HEK293 (cell line): ENCODE measurements around the gene SYT6.

Source experiments
- CTCF ChIA-PET: fragments of 350-600 bp; formaldehyde crosslinking; extraction: SDS; loops from one replicate; lab custom pipeline; 2021; ENCODE audit warnings: antibody characterized with exemption; lab: Yijun Ruan, JAX
- POLR2A ChIA-PET: fragments of 300-600 bp; formaldehyde crosslinking; extraction: SDS; loops from one replicate; lab custom pipeline; 2020; ENCODE audit warnings: antibody characterized with exemption, inconsistent platforms; lab: Yijun Ruan, JAX
- H3K27ac ChIP-seq: fragments of 200-500 bp; sonication (Bioruptor generic); 2 replicates; pipeline ENCODE4 v1.5.1; 2014; ENCODE audit warnings: low read depth, low read length, control low read depth, inconsistent platforms; ENCODE audit errors: extremely low read depth
- H3K36me3 ChIP-seq, 2 experiments: fragments of 200-500 bp in 1 of 2; sonication (Bioruptor generic) in 1 of 2; 1 replicate in 1 of 2; 2 replicates in 1 of 2; pipeline ENCODE4 v1.5.1; 2014 to 2017; ENCODE audit warnings: inconsistent platforms in 2 of 2, low read length in 2 of 2; ENCODE audit not compliant: control insufficient read depth in 2 of 2, insufficient read depth in 1 of 2
- H3K4me1 ChIP-seq: fragments of 200-500 bp; sonication (Bioruptor generic); 2 replicates; pipeline ENCODE4 v1.5.1; 2014; ENCODE audit warnings: mild to moderate bottlenecking, low read length, inconsistent platforms; ENCODE audit not compliant: control insufficient read depth, insufficient read depth
- H3K4me3 ChIP-seq: 2 replicates; pipeline ENCODE4 v1.5.1; 2011; ENCODE audit warnings: low read depth, mild to moderate bottlenecking, control low read depth, low read length, moderate library complexity
- H3K9me3 ChIP-seq: fragments of 200-500 bp; sonication (Bioruptor generic); 2 replicates; pipeline ENCODE4 v1.5.1; 2014; ENCODE audit warnings: low read depth, low read length, inconsistent platforms; ENCODE audit not compliant: control insufficient read depth, insufficient read depth
- BCL11A ChIP-seq: fragments of 450-650 bp; formaldehyde crosslinking; IDR thresholded peaks from 2 replicates; pipeline ENCODE4 v1.5.1; 2016; ENCODE audit warnings: low read depth, missing biosample characterization, missing genetic modification characterization
- MYNN ChIP-seq: fragments of 450-650 bp; formaldehyde crosslinking; IDR thresholded peaks from 2 replicates; pipeline ENCODE4 v1.5.1; 2016; ENCODE audit warnings: missing biosample characterization, missing genetic modification characterization, borderline replicate concordance
- ZNF184 ChIP-seq: fragments of 450-650 bp; IDR thresholded peaks from 2 replicates; pipeline ENCODE4 v1.5.1; 2018; ENCODE audit warnings: missing biosample characterization, mild to moderate bottlenecking, missing genetic modification characterization
- ZNF202 ChIP-seq: fragments of 450-650 bp; formaldehyde crosslinking; IDR thresholded peaks from 2 replicates; pipeline ENCODE4 v1.5.1; 2016; ENCODE audit warnings: missing biosample characterization, missing genetic modification characterization, borderline replicate concordance
- ZNF24 ChIP-seq: fragments of 450-650 bp; formaldehyde crosslinking; IDR thresholded peaks from 2 replicates; pipeline ENCODE4 v1.5.1; 2016; ENCODE audit warnings: missing biosample characterization, missing genetic modification characterization
- ZNF274 ChIP-seq, 2 experiments: fragments of 200-500 bp in 1 of 2; fragments of 450-650 bp in 1 of 2; sonication (Bioruptor generic) in 1 of 2; formaldehyde crosslinking in 1 of 2; IDR thresholded peaks; 2 replicates each; pipeline versions ENCODE4 v1.5.1 to v1.6.1; 2014 to 2016; ENCODE audit warnings: borderline replicate concordance in 1 of 2, inconsistent platforms in 1 of 2, low read length in 1 of 2, missing biosample characterization in 1 of 2, missing genetic modification characterization in 1 of 2
- ZNF610 ChIP-seq: fragments of 450-650 bp; formaldehyde crosslinking; IDR thresholded peaks from 2 replicates; pipeline ENCODE4 v1.5.1; 2016; ENCODE audit warnings: missing biosample characterization, missing genetic modification characterization, borderline replicate concordance
- TF ChIP-seq, protein P1 (sequence below): fragments of 450-650 bp; formaldehyde crosslinking; IDR thresholded peaks from 2 replicates; pipeline ENCODE4 v1.5.1; 2016; ENCODE audit warnings: missing biosample characterization, missing genetic modification characterization, borderline replicate concordance
- TF ChIP-seq, protein P2 (sequence below): fragments of 450-650 bp; formaldehyde crosslinking; IDR thresholded peaks from 2 replicates; pipeline ENCODE4 v1.5.1; 2016; ENCODE audit warnings: missing biosample characterization, missing genetic modification characterization, borderline replicate concordance
- TF ChIP-seq, protein P3 (sequence below): fragments of 450-650 bp; formaldehyde crosslinking; IDR thresholded peaks from 2 replicates; pipeline ENCODE4 v1.5.1; 2016; ENCODE audit warnings: missing biosample characterization, missing genetic modification characterization

Gene SYT6

DNA sequence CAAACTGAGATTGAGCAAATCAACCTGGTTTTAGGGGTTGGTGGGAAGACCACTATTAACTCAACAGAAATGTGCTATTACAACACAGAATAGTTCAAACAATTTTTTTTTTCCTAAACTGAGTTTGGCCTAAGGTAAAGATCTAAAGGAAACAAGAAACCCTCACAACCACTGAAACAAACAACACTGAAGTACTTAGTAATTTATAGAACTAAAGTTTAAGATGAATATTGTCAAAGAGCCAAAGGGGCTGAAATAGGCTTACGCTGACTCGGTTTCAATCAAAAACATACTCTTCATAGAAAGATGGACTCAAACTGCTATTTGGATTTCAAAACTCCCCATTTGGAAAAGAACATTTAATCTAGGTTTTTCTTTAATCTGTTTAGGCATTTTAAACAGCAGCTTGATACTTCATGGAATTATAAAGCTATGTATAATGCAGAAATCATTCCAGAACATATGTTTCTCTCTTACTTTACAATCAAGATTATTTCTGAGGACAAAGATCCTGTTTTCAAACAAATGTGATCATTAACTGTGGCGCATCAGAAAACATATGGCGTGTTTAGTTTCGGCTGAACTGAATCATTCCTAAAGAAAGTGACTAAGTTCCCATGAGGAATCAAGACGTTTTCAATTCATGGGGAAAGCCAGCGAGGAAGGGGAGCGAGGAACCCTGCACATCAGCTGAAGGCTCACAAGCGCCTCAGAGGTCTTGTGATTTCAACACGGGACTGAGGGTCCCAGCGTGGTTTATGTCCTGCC lies 62.7 kb downstream of the SYT6 start (continued):
- TF ChIP-seq ZNF184 (tag by site-specific recombination) (no peak), MYNN (tag by site-specific recombination) (no peak), ZNF24 (tag by site-specific recombination) (no peak)
- TF ChIP-seq, protein P1, sequence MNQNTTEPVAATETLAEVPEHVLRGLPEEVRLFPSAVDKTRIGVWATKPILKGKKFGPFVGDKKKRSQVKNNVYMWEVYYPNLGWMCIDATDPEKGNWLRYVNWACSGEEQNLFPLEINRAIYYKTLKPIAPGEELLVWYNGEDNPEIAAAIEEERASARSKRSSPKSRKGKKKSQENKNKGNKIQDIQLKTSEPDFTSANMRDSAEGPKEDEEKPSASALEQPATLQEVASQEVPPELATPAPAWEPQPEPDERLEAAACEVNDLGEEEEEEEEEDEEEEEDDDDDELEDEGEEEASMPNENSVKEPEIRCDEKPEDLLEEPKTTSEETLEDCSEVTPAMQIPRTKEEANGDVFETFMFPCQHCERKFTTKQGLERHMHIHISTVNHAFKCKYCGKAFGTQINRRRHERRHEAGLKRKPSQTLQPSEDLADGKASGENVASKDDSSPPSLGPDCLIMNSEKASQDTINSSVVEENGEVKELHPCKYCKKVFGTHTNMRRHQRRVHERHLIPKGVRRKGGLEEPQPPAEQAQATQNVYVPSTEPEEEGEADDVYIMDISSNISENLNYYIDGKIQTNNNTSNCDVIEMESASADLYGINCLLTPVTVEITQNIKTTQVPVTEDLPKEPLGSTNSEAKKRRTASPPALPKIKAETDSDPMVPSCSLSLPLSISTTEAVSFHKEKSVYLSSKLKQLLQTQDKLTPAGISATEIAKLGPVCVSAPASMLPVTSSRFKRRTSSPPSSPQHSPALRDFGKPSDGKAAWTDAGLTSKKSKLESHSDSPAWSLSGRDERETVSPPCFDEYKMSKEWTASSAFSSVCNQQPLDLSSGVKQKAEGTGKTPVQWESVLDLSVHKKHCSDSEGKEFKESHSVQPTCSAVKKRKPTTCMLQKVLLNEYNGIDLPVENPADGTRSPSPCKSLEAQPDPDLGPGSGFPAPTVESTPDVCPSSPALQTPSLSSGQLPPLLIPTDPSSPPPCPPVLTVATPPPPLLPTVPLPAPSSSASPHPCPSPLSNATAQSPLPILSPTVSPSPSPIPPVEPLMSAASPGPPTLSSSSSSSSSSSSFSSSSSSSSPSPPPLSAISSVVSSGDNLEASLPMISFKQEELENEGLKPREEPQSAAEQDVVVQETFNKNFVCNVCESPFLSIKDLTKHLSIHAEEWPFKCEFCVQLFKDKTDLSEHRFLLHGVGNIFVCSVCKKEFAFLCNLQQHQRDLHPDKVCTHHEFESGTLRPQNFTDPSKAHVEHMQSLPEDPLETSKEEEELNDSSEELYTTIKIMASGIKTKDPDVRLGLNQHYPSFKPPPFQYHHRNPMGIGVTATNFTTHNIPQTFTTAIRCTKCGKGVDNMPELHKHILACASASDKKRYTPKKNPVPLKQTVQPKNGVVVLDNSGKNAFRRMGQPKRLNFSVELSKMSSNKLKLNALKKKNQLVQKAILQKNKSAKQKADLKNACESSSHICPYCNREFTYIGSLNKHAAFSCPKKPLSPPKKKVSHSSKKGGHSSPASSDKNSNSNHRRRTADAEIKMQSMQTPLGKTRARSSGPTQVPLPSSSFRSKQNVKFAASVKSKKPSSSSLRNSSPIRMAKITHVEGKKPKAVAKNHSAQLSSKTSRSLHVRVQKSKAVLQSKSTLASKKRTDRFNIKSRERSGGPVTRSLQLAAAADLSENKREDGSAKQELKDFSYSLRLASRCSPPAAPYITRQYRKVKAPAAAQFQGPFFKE (tag by site-specific recombination) = no peak
- TF ChIP-seq, protein P2, sequence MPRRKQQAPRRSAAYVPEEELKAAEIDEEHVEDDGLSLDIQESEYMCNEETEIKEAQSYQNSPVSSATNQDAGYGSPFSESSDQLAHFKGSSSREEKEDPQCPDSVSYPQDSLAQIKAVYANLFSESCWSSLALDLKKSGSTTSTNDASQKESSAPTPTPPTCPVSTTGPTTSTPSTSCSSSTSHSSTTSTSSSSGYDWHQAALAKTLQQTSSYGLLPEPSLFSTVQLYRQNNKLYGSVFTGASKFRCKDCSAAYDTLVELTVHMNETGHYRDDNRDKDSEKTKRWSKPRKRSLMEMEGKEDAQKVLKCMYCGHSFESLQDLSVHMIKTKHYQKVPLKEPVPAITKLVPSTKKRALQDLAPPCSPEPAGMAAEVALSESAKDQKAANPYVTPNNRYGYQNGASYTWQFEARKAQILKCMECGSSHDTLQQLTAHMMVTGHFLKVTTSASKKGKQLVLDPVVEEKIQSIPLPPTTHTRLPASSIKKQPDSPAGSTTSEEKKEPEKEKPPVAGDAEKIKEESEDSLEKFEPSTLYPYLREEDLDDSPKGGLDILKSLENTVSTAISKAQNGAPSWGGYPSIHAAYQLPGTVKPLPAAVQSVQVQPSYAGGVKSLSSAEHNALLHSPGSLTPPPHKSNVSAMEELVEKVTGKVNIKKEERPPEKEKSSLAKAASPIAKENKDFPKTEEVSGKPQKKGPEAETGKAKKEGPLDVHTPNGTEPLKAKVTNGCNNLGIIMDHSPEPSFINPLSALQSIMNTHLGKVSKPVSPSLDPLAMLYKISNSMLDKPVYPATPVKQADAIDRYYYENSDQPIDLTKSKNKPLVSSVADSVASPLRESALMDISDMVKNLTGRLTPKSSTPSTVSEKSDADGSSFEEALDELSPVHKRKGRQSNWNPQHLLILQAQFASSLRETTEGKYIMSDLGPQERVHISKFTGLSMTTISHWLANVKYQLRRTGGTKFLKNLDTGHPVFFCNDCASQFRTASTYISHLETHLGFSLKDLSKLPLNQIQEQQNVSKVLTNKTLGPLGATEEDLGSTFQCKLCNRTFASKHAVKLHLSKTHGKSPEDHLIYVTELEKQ (tag by site-specific recombination) = no peak
- TF ChIP-seq, all 188 proteins: peak for 0

DNA sequence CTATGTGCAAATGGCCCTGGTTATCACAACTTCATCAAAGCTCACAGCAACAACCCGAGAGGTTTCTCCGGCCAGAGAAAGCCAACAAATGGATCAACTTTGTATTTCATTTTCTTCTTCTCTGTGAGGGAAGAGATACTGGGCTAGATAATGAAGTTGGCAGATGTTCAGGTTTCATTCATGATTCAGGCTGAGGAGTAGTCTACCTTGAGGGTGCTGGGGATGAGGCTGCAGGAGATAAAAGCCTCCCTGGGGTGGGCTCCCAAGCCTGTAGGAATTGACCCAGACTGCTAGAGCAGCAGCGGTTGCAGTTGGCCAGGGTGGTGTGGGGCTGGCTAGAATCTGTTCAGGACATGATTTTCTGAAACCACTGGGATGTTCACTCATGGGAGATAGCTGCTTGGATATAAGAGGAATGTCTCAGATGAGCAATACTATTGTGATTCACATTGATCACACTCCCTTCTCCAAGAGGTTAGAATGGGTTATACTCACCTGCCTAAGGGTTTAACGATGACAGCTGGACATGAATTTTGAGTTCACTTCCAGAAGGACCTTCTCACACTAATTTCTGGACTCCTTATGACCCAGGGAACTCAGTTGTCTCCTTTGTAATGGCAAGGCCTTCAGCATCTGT lies 64.0 kb downstream of the SYT6 start:
- no peak overlapping the region for H3K27ac ChIP-seq
- H3K36me3 ChIP-seq = no peaks in the 10 kb centered on the region
- POLR2A ChIA-PET = no interaction called here
- H3K4me1 ChIP-seq = no peaks in the 10 kb centered on the region
- H3K4me3 ChIP-seq = no peak overlapping the region
- H3K9me3 ChIP-seq = no peaks in the 10 kb centered on the region
- TF ChIP-seq ZNF274 (IDR thresholded peaks at IDR 0.05; ENCODE audit: low read length) (no peak), ZNF274 (tag by site-specific recombination; IDR thresholded peaks at IDR 0.05; ENCODE audit: borderline replicate concordance) (no peak), ZNF202 (no peak), BCL11A (tag by site-specific recombination) (no peak), ZNF610 (tag by site-specific recombination) (no peak)
- TF ChIP-seq, protein P3, sequence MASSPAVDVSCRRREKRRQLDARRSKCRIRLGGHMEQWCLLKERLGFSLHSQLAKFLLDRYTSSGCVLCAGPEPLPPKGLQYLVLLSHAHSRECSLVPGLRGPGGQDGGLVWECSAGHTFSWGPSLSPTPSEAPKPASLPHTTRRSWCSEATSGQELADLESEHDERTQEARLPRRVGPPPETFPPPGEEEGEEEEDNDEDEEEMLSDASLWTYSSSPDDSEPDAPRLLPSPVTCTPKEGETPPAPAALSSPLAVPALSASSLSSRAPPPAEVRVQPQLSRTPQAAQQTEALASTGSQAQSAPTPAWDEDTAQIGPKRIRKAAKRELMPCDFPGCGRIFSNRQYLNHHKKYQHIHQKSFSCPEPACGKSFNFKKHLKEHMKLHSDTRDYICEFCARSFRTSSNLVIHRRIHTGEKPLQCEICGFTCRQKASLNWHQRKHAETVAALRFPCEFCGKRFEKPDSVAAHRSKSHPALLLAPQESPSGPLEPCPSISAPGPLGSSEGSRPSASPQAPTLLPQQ (tag by site-specific recombination) = no peak
- CTCF ChIA-PET = no interaction called here
